HT-29 (cell line): ENCODE measurements around the gene USP17L26. TPM values are rescaled to one million over a fixed set of nuclear protein-coding genes. Genes with fewer than 3 reads are reported as not detected.
"Not testable (repeated sequence)": the region's sequence is repeated elsewhere in the genome, so short reads cannot be mapped to it uniquely, and the experiment has no call there.

Experiments
- DNase-seq: peaks from one replicate; pipeline ENCODE4 v3.0.0-alpha.2; 2015; ENCODE audit warnings: low spot score
- total RNA-seq: library from RNA; depleted of rRNA; stranded (reverse); fragments of >200 nt; shearing (Covaris generic); gene quantifications from 2 replicates; pipeline ENCODE4 v1.2.3, GENCODE V29; 2014; rRNA removed

The USP17L26 gene, protein sequence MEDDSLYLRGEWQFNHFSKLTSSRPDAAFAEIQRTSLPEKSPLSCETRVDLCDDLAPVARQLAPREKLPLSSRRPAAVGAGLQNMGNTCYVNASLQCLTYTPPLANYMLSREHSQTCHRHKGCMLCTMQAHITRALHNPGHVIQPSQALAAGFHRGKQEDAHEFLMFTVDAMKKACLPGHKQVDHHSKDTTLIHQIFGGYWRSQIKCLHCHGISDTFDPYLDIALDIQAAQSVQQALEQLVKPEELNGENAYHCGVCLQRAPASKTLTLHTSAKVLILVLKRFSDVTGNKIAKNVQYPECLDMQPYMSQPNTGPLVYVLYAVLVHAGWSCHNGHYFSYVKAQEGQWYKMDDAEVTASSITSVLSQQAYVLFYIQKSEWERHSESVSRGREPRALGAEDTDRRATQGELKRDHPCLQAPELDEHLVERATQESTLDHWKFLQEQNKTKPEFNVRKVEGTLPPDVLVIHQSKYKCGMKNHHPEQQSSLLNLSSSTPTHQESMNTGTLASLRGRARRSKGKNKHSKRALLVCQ
- not detected in 2 replicates for total RNA-seq

DNA sequence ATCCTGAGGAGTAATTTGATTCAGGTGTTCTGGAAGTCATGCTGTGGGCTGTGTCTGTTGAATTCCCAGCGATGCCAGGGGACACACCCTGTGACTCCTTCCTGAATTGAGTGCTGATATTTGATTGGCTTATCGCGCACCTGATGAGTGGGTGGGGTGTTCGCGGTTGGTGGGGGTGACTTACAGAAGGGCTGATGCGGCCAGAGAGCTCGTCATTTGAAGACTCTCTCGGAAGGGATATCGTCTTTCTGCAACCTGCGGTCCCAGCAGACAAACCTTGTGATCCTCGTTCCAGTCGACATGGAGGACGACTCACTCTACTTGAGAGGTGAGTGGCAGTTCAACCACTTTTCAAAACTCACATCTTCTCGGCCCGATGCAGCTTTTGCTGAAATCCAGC, at the start of gene USP17L26:
TSS of gene USP17L26 (plus strand) at position 301 of the 400 bp plus-strand sequence. CDS start at position 301, 0 bp downstream.
- not testable (repeated sequence) for DNase-seq

GRCh38 chr4:9324191-9324590, 10.3 kb upstream of the USP17L26 start:
- DNase-seq, result not testable (repeated sequence)

DNA sequence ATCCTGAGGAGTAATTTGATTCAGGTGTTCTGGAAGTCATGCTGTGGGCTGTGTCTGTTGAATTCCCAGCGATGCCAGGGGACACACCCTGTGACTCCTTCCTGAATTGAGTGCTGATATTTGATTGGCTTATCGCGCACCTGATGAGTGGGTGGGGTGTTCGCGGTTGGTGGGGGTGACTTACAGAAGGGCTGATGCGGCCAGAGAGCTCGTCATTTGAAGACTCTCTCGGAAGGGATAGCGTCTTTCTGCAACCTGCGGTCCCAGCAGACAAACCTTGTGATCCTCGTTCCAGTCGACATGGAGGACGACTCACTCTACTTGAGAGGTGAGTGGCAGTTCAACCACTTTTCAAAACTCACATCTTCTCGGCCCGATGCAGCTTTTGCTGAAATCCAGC, 9.6 kb upstream of the USP17L26 start, which contains the start of gene USP17L24:
TSS of gene USP17L24 (plus strand) at position 301 of the 400 bp plus-strand sequence. CDS start at position 301, 0 bp downstream.
- DNase-seq, result not testable (repeated sequence)

DNA sequence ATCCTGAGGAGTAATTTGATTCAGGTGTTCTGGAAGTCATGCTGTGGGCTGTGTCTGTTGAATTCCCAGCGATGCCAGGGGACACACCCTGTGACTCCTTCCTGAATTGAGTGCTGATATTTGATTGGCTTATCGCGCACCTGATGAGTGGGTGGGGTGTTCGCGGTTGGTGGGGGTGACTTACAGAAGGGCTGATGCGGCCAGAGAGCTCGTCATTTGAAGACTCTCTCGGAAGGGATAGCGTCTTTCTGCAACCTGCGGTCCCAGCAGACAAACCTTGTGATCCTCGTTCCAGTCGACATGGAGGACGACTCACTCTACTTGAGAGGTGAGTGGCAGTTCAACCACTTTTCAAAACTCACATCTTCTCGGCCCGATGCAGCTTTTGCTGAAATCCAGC, 4.8 kb upstream of the USP17L26 start, which contains the start of gene USP17L25:
TSS of gene USP17L25 (plus strand) at position 301 of the 400 bp plus-strand sequence. CDS start at position 301, 0 bp downstream.
- not testable (repeated sequence) for DNase-seq

DNA sequence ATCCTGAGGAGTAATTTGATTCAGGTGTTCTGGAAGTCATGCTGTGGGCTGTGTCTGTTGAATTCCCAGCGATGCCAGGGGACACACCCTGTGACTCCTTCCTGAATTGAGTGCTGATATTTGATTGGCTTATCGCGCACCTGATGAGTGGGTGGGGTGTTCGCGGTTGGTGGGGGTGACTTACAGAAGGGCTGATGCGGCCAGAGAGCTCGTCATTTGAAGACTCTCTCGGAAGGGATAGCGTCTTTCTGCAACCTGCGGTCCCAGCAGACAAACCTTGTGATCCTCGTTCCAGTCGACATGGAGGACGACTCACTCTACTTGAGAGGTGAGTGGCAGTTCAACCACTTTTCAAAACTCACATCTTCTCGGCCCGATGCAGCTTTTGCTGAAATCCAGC, 4.6 kb downstream of the USP17L26 start, which contains the start of gene USP17L5:
TSS of gene USP17L5 (plus strand) at position 301 of the 400 bp plus-strand sequence. CDS start at position 301, 0 bp downstream.
- DNase-seq, result not testable (repeated sequence)

- DNase-seq, result not testable (repeated sequence)
These were observed 9.4 kb downstream of the USP17L26 start, which contains the start of gene USP17L27 for GRCh38 chr4:9343848-9344247. Gene USP17L27 (plus strand): TSS chr4:9344148. CDS start chr4:9344148, 0 bp downstream.

- not testable (repeated sequence) for DNase-seq
These were observed 14.1 kb downstream of the USP17L26 start, which contains the start of gene USP17L28 for GRCh38 chr4:9348593-9348992. Gene USP17L28 (plus strand): TSS chr4:9348893. CDS start chr4:9348893, 0 bp downstream.

DNA sequence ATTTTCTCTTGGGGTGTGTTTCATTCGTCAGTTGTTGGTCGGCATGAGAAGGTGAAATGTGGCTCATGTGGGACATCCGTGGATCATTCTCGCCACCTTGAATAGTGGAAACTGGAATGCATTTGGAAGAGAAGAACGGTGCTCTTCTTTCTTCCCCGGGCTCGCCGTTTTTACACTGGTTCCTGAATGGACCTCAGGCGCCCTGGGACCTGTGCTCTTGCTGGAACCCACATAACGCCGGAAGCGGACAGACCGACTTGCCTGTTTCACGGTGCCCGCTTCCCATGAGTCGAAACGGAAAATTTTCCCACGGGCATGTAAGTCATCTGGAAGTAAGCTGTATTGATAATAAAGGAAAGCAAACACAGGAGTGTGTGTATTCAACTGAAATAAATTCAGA, 16.4 kb downstream of the USP17L26 start:
- DNase-seq, result not testable (repeated sequence)

DNA sequence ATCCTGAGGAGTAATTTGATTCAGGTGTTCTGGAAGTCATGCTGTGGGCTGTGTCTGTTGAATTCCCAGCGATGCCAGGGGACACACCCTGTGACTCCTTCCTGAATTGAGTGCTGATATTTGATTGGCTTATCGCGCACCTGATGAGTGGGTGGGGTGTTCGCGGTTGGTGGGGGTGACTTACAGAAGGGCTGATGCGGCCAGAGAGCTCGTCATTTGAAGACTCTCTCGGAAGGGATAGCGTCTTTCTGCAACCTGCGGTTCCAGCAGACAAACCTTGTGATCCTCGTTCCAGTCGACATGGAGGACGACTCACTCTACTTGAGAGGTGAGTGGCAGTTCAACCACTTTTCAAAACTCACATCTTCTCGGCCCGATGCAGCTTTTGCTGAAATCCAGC, 18.9 kb downstream of the USP17L26 start, which contains the start of gene USP17L29:
TSS of gene USP17L29 (plus strand) at position 301 of the 400 bp plus-strand sequence. CDS start at position 301, 0 bp downstream.
- not testable (repeated sequence) for DNase-seq

GRCh38 chr4:9362829-9363228, 28.4 kb downstream of the USP17L26 start, which contains the start of gene USP17L30:
Gene USP17L30 (plus strand): TSS chr4:9363129. CDS start chr4:9363129, 0 bp downstream.
- not testable (repeated sequence) for DNase-seq

DNA sequence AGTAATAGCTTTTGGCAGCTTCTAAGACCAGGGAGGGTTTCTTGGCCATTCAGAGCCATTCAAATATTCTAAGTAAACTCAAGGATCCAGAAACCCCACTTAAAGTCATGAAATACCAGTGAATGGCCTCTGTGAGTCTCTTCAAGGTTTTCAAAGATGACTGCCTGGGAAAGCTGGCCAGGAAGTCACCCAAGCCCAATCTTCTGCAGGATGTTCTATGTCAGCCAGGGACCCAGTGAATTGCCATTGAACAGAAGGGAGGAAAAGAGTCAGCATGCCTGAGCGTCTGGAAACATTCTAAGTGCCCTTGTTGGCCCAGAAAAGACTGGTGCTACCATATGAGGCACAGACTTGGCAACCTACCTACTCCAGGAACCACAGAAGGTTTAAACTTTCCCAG, 45.4 kb downstream of the USP17L26 start:
- DNase-seq, result not testable (repeated sequence)

- not testable (repeated sequence) for DNase-seq
These were observed 46.6 kb downstream of the USP17L26 start for GRCh38 chr4:9381012-9381534.

GRCh38 chr4:9384126-9384525, 49.7 kb downstream of the USP17L26 start:
- DNase-seq, result no peak

Other genes starting within 250 kb of the USP17L26 start
- not detected in 2 replicates for gene FAM90A26, start 164.2 kb upstream of the USP17L26 start, total RNA-seq
- not detected in 2 replicates for gene USP17L10, start 124.0 kb upstream of the USP17L26 start, total RNA-seq
- gene USP17L11, start 119.3 kb upstream of the USP17L26 start, total RNA-seq, result not detected in 2 replicates
- not detected in 2 replicates for gene USP17L12, start 114.5 kb upstream of the USP17L26 start, total RNA-seq
- not detected in 2 replicates for gene USP17L13, start 109.8 kb upstream of the USP17L26 start, total RNA-seq
- gene USP17L15, start 100.3 kb upstream of the USP17L26 start, total RNA-seq, result not detected in 2 replicates
- gene USP17L17, start 90.8 kb upstream of the USP17L26 start, total RNA-seq, result not detected in 2 replicates
- gene USP17L18, start 86.0 kb upstream of the USP17L26 start, total RNA-seq, result not detected in 2 replicates
- gene USP17L19, start 81.3 kb upstream of the USP17L26 start, total RNA-seq, result not detected in 2 replicates
- gene USP17L20, start 76.5 kb upstream of the USP17L26 start, total RNA-seq, result not detected in 2 replicates
- gene USP17L21, start 71.8 kb upstream of the USP17L26 start, total RNA-seq, result not detected in 2 replicates
- 0.39 TPM in 1 of 2 replicates, not detected in the other for gene USP17L22, start 67.0 kb upstream of the USP17L26 start, total RNA-seq
- gene USP17L24, start 9.5 kb upstream of the USP17L26 start, total RNA-seq, result not detected in 2 replicates
- not detected in 2 replicates for gene USP17L25, start 4.7 kb upstream of the USP17L26 start, total RNA-seq
- not detected in 2 replicates for gene USP17L5, start 4.7 kb downstream of the USP17L26 start, total RNA-seq
- not detected in 2 replicates for gene USP17L27, start 9.5 kb downstream of the USP17L26 start, total RNA-seq
- gene USP17L28, start 14.2 kb downstream of the USP17L26 start, total RNA-seq, result not detected in 2 replicates
- gene USP17L29, start 19.0 kb downstream of the USP17L26 start, total RNA-seq, result not detected in 2 replicates
- gene USP17L30, start 28.5 kb downstream of the USP17L26 start, total RNA-seq, result not detected in 2 replicates
- gene DEFB131A, start 109.8 kb downstream of the USP17L26 start, total RNA-seq, result not detected in 2 replicates